IPS DF 19.7 (cell line): ENCODE measurements around the gene SFSWAP.
"Not testable (repeated sequence)": the region's sequence is repeated elsewhere in the genome, so short reads cannot be mapped to it uniquely, and the experiment has no call there.

Source experiments
- DNase-seq: peaks from one replicate; pipeline ENCODE4 v3.0.0-alpha.2; 2013; ENCODE audit warnings: low read depth, low spot score

SFSWAP gene

DNA sequence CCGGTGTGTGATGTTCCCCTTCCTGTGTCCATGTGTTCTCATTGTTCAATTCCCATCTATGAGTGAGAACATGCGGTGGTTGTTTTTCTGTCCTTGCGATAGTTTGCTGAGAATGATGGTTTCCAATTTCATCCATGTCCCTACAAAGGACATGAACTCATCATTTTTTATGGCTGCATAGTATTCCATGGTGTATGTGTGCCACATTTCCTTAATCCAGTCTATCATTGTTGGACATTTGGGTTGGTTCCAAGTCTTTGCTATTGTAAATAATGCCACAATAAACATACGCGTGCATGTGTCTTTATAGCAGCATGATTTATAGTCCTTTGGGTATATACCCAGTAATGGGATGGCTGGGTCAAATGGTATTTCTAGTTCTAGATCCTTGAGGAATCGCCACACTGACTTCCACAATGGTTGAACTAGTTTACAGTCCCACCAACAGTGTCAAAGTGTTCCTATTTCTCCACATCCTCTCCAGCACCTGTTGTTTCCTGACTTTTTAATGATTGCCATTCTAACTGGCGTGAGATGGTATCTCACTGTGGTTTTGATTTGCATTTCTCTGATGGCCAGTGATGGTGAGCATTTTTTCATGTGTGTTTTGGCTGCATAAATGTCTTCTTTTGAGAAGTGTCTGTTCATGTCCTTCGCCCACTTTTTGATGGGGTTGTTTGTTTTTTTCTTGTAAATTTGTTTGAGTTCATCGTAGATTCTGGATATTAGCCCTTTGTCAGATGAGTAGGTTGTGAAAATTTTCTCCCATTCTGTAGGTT lies 98.8 kb downstream of the SFSWAP start:
- DNase-seq: not testable (repeated sequence)

DNA sequence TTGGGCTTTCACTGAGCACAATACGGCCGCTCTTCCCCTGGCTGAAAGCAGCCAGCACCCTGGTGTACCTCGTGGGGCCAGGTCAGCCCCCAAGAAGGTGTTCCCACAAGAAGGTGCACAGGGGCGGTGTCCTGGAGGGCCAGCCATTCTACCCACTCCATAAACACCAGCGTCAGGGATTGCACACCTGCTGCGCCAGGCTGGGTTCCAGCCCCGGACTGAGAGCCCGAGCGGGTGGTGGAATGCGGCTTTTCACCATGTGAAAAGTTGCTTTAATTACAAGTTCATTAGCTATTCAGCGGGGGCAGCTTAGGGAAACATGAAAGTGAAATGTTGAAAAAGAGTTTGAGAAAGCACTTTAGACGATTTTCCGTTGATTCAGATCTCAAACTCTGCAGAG lies 99.8 kb downstream of the SFSWAP start:
- no peak for DNase-seq

- no peak for DNase-seq
These were observed 104.2 kb downstream of the SFSWAP start for GRCh38 chr12:131815131-131815530.

DNA sequence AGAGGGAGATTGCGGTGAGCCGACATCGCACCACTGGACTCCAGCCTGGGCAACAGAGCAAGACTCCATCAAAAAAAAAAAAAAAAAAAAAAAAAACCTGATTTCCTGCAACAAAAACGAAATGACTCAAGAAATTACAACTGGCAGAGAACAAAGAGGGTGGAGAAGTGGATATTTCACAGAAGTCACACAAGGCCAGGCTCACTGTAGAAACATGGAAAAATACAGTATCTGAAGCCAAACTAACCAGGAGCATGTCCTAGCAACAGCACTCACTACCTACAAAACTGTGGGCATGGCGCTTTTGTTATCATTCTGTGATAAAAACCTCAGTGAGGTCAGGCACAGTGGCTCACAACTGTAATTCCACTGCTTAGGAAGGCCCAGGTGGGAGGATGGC lies 105.6 kb downstream of the SFSWAP start:
- no peak for DNase-seq

DNA sequence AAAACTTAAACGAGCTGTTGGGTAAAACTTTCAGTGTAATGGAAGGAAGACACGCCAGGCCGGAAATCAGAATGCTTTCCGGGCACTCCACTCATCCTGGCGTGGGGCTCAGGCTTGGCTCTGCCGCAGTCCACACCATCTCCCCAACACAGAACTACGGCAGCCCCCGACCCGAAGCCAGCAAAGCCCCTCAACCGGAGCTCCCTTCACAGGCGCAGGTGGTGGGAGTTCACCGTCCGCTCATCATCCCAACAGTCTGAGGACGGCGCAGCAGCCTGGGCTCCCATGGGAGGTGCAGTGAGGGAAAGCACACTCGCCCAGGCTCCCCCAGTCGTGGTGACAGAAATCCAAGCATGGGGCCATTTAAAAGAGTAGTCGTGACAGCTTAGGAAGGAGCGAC lies 106.4 kb downstream of the SFSWAP start:
- no peak for DNase-seq

DNA sequence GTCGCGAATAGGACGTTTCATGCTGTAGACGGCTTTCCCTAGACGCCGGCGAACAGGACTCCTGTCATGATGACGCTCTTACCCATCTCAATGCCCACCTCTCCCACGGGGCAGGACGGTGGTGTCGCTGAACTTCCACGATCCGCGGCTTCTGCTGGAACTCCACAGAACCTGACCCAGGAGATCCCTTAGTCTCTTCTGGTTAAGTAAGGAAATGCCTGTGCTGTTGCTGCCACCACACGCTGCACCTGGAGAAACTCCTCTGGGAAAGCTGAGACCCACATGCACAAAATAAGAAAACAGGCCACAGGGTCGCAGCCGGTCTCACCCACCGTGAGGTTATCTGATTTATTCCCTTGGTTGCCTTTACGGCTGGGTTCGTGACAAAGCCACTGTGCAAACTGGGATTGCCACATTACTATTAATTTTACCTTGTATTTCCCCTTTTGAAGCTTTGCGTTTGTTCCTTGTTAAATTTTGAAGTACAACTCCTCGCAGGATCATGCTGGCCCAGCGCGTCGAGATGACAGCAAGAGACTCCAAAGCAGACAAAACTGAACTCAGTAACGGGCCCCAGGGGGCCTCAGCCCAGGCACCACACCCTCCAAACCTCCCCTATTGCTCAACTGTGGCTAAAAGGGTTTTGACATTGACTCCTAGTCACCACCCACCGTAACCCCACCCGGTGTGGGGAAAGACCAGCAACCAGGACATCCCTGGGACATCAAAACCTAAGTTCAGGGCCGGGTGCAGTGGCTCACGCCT lies 108.1 kb downstream of the SFSWAP start:
- DNase-seq: no peak

- DNase-seq: no peak
These were observed 113.6 kb downstream of the SFSWAP start for GRCh38 chr12:131824450-131824849.

GRCh38 chr12:131825146-131825892 lies 114.4 kb downstream of the SFSWAP start:
- no peak for DNase-seq

DNA sequence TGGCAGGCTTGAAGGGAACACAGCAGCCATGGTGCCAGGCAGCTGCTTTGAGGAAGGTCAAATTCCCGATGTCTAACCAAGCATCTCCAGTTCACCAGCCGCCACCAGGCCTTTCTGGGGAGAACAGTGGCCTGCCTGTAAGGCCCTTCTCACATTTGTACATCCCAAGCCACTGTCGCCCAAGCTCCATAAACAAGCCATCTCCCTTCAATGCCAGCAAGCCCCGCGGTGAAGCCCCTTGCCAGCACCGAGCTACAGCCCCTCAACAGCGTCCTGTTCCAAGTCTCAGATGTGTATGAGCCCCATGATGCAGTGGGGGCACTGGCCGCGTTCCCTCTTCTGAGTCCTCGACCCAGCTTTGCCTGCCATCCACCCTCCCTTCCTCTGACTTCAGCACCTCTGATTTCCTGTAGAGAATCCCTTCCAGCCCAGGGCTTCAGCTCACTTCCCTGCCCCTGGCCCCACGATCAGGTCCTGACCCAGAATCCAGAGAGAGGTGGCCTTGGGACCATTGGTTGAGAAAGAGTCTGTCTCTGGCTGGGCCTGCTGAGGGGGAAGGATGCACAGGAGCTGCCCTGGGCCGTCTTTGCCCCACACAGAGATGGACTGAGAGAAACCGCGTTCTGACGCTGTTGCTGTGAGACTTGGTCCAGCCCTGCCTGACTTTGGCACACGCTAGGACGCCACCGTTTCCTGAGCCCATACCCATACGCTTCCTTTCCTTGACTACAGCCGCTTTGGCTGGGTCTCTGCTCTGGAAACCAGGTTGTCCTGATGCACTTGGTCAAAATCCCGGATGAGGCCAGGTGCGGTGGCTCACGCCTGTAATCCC lies 115.4 kb downstream of the SFSWAP start:
- no peak for DNase-seq

DNA sequence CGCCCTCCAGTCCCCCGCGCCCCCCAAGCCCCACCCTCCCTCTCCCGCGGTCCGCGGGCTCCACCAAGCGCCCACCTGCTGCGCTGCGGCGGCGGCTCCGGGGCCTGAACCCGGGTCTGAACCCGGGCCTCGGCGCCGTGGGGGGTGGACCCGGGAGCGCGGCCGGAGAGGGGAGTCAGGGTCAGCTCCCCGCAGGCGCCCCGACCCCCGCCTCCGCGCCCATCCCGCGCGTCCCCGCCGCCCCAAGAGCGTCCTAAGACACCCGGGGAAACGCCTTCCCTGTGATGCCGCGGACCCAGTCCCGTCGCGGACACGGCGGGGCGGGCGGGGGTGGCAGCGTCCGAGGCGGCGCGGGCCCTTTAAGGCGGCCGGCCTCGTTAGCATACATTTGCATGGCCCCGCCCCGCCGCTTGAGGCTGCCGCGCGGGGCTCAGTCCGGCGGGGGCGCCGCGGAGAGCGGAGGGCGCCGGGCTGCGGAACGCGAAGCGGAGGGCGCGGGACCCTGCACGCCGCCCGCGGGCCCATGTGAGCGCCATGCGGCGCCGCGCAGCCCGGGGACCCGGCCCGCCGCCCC lies 117.2 kb downstream of the SFSWAP start, which contains the start of gene MMP17:
Gene MMP17 (plus strand): TSS at position 433 of the 574 bp plus-strand sequence. CDS start 102 bp downstream, at position 535.
- DNase-seq: no peak

DNA sequence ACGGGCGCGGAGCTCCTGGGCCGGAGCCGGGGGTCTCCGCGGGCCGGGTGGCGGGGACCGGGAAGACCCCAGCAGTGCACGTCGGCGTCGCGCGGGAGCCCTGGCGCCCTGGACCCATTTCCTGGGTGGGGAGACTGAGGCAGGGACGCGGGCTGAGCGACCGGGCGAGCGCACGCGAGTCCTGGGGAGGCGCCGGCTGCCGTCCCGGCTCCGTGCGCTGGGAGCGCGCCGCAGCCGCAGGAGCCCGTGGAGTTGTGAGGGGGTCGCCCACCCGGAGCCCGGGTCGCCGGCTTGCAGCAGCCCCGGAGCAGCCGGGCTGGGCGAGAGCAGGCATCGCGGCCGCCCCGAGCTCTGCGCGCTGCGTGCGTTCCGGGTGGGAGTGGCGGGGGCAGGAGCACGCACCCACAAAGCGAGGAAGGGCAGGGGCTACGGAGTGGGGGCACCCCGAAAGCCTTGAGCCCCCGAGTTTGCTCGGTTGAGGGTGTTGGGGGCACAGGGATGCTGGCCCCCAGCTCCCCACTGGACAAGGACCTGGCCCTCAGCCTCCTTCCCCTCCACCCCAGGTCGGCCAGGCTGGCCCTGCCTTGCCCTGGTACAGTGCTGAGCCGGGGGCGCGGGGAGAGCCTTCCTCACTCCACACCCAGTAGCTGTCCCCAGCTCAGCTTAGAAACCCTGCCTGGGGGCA lies 117.9 kb downstream of the SFSWAP start:
- DNase-seq: no peak

DNA sequence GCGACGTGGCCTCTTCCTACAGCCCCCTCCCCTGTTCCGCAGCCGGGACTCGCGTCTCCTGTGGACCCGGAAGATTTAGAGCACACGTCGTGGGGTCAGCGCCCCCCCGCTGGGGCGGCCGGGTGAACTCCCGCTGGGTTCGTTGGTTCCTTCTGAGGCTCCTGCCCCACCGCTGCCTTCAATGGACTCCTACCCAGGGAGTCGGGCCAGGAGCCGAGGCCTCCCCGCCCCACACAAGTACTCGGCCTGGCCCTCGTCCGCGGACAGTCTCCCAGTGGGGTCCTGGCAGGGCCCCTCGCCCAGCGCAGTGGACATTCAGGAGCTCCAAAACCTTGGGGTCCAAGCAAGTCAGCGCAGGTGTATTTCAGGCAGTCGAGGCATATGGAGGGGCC lies 118.5 kb downstream of the SFSWAP start:
- no peak for DNase-seq

DNA sequence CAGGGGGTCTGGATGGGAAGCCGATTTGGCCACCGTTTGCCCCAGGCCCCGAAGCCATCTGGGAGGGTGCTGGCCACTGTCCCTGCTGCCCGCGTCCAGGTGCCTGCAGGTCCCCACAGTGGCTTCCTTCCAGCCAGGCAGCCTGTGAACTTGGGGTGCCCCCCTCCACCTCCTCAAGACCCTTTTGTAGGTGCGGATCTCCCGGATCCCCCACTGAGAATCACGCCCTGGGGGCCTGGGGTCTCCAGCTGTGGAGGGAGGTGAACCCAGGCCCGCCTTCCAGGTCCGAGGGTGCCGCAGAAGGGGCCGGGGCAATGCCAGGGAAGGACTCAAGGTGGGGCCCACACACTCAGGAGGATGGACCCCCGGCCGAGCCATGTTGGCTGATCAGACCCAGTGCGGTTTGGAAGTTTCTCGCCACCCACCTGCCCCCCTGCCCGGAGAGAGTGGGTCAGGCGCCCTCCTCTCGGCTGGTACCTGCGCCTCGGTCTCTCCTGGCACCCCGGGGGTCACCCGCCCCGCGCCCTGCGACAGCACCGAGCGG lies 119.0 kb downstream of the SFSWAP start:
- no peak for DNase-seq

DNA sequence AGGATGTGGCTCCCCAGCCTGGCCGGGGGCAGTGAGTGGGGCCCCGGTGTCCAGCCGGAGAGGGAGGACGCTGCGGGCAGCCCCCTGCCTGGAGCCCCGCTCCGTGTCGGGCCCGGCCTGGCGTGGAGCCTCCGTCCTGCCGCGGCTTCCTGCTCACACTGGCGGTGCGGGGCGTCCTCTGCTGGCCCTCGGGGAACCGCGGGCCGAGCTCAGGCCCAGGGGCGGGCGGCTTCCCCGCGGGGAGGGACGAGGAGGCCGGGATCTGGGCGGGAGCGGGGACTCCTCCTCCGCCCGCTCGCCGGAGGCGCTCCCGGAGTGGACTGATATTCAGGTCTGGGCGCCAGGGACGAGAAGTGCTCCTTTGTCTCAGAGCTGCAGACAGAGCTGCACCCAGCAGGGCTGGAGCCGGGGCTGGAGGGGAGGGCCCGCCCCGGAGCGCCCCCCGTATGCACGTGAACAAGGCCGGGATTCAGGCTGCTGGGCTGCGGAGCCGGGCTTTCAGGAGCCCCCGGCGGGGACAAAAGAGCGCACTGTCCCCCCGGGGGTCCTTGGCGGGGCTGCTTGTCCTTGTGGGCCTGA lies 119.5 kb downstream of the SFSWAP start:
- DNase-seq: no peak

- no peak for DNase-seq
These were observed 120.2 kb downstream of the SFSWAP start for GRCh38 chr12:131830914-131831571.

- DNase-seq: no peak
These were observed 120.7 kb downstream of the SFSWAP start for GRCh38 chr12:131831635-131832041.

DNA sequence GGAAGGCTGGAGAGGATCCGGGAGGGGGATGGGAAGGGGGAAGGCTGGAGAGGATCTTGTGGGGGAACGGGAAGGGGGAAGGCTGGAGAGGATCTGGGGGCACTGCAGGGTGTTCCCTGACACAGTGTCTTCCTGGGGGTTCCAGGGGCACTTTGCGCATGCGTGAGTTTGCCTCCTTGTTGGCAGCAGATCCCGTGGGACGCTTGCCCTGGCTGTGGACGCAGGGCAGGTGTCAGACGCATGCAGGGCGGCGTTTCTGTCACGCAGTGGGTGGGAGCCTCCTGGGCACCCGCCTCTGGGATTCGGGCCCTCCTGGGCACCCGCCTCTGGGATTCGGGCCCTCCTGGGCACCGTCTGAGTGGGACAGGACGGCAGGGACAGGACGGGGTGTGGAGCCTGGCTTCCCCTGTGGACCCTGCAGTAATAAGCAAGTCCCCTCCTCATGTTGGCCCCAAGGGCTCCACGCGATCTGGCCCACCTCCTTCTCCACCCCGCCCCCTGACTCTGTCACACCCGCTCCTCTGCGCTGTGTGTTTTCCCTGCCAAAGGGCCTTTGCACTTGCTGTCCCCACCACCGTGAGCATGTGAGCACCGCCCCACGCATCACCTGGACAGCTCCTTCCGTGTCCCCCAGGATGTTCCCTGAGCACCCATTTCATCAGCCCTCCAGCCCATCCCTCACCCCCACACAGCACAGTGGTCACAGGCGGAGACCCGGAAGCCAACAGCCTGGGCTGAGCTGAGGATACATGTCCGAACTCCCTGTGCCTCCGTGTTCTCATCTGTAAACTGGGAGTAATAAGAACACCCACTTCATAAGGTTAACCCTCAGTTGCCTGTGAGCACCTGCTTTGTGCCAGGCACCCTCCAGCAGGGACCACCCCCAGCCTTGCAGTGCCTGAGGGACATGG lies 121.7 kb downstream of the SFSWAP start:
- no peak for DNase-seq

DNA sequence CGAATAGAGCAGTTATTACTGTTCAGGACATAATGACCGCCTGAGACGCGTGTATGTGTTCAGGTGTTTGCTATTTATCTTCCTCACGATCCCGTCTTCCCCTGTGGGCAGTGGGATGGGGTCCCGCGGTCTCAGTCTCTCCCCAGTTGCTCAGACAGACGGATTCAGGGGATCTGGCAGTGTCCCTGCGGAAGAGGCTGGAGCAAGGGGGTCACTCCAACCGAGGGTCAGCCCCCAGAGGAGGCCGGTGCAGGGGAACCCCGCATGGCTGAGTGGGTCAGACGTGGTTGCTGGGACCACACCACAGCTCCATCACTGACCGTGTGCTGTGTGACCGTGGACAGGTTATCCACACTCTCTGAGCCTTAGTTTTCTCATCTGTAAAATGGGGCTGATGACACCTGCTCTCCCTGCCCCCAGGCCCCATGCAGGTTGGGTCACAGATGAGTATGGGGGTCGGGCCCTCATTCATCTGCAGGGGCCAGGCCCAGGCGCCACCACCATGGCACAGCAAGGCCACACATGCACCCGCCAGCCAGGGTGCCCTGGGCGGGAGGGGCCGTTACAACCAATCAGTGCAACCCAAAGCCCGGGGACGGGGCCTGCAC lies 122.5 kb downstream of the SFSWAP start:
- no peak for DNase-seq
